ENCODE measurements around the gene FIGNL2.

DNA sequence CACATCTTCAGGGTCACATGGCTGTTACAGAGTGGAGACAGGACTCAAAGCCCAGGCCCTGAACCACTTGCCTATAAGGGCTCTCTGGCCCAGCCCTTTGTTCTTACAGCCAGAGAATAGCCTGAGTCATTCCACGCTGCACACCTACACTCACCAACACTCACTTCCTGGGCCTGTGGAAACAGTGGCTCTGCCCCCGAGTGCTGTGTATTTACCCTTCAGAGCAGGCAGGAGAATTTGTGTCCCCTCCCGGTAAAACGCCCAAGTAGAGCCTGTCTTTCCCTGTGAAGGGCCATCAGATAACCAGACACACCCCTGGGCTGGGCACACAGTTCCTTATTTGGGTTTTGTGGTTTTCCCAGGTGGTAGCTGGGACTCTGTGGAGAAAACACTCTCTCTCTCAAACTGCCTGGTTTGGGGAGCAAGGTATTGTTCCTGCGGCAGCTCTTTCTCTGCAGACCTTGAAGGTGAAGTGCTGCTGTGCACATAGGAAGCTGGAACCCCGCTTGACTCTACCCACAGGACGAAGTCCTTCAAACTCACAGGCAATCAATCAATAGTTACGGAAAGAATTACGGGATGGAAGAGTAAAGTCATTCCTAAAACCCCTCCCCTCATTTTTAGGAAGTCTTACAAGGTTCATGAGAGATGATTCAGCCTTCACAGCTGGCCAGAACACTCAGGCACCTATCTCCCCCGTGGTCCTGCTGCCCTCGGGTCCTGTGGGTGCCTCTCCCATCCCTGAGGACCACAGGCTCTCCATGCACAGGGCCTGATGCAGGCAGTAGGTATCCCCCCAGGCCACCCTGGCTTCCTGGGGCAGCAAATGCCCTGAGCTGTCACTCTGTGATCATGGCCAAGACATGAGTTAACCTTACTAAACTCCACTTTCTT is 20.3 kb downstream of the FIGNL2 start:
- TF ChIP-seq ZNF274 (IDR thresholded peaks at IDR 0.05; ENCODE audit: low read depth, low read length) = no peak
- TF ChIP-seq, protein P1, sequence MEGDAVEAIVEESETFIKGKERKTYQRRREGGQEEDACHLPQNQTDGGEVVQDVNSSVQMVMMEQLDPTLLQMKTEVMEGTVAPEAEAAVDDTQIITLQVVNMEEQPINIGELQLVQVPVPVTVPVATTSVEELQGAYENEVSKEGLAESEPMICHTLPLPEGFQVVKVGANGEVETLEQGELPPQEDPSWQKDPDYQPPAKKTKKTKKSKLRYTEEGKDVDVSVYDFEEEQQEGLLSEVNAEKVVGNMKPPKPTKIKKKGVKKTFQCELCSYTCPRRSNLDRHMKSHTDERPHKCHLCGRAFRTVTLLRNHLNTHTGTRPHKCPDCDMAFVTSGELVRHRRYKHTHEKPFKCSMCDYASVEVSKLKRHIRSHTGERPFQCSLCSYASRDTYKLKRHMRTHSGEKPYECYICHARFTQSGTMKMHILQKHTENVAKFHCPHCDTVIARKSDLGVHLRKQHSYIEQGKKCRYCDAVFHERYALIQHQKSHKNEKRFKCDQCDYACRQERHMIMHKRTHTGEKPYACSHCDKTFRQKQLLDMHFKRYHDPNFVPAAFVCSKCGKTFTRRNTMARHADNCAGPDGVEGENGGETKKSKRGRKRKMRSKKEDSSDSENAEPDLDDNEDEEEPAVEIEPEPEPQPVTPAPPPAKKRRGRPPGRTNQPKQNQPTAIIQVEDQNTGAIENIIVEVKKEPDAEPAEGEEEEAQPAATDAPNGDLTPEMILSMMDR (IDR thresholded peaks at IDR 0.05 in 2 of 3, conservative IDR thresholded peaks at IDR 0.05 in 1 of 3; ENCODE audit: borderline replicate concordance in 1 of 3, insufficient read depth in 1 of 3, low read depth in 2 of 3, low read length in 2 of 3) = no peak
